Neural cell (in vitro differentiated cells): Measurements from ENCODE around the gene PREX1. TPM values are rescaled to one million over a fixed set of nuclear protein-coding genes. Genes with fewer than 3 reads are reported as not detected.

ENCODE experiments used
- H2AFZ ChIP-seq: fragments of 200-600, 300-800 bp; sonication (generic), shearing (Covaris generic); 2 replicates; pipeline ENCODE4 v1.6.0; 2014; ENCODE audit warnings: low read depth, mild to moderate bottlenecking, antibody characterized with exemption, low read length, moderate library complexity
- H3F3A ChIP-seq: fragments of 200-600 bp; shearing (Covaris generic); 2 replicates; pipeline ENCODE4 v1.6.1; 2016; ENCODE audit warnings: mild to moderate bottlenecking, moderate library complexity, mixed read lengths, antibody characterized with exemption, low read length; ENCODE audit not compliant: insufficient read depth, poor library complexity, severe bottlenecking
- H3K27ac ChIP-seq: fragments of 200-600, 300-800 bp; sonication (generic), shearing (Covaris generic); 2 replicates; pipeline ENCODE4 v1.5.1; 2014; ENCODE audit warnings: mild to moderate bottlenecking, low read length, moderate library complexity
- H3K27me3 ChIP-seq: fragments of 300-800, 200-600 bp; sonication (generic), shearing (Covaris generic); 2 replicates; pipeline ENCODE4 v1.6.0; 2014; ENCODE audit warnings: mild to moderate bottlenecking, low read depth, low read length, moderate library complexity; ENCODE audit not compliant: insufficient read depth
- H3K36me3 ChIP-seq: fragments of 300-800, 200-600 bp; sonication (generic), shearing (Covaris generic); 2 replicates; pipeline ENCODE4 v1.5.1; 2014; ENCODE audit warnings: mild to moderate bottlenecking, antibody characterized with exemption, low read length, moderate library complexity; ENCODE audit not compliant: insufficient read depth
- H3K4me2 ChIP-seq: fragments of 300-800, 200-600 bp; sonication (generic), shearing (Covaris generic); 2 replicates; pipeline ENCODE4 v1.6.0; 2014; ENCODE audit warnings: mild to moderate bottlenecking, low read length
- H3K4me3 ChIP-seq: fragments of 300-800, 200-600 bp; sonication (generic), shearing (Covaris generic); 2 replicates; pipeline ENCODE4 v1.5.1; 2014; ENCODE audit warnings: mild to moderate bottlenecking, low read length, moderate library complexity
- H3K79me2 ChIP-seq: fragments of 200-600 bp; shearing (Covaris generic); replicated peaks from 2 replicates; pipeline ENCODE4 v1.6.0; 2014; ENCODE audit warnings: mild to moderate bottlenecking, low read length, moderate library complexity; ENCODE audit not compliant: insufficient read depth
- H3K9ac ChIP-seq: fragments of 300-800, 200-600 bp; sonication (generic), shearing (Covaris generic); 2 replicates; pipeline ENCODE4 v1.6.1; 2016; ENCODE audit warnings: mild to moderate bottlenecking, low read length, mixed read lengths
- H3K9me2 ChIP-seq: fragments of 200-600 bp; shearing (Covaris generic); 2 replicates; pipeline ENCODE4 v1.6.1; 2016; ENCODE audit warnings: mild to moderate bottlenecking, low read length, mixed read lengths; ENCODE audit not compliant: insufficient read depth
- H3K9me3 ChIP-seq: fragments of 200-600, 300-800 bp; sonication (generic), shearing (Covaris generic); 2 replicates; pipeline ENCODE4 v1.6.1; 2016; ENCODE audit warnings: mild to moderate bottlenecking, mixed run types, low read length, moderate library complexity, mixed read lengths
- H4K20me1 ChIP-seq: fragments of 200-600 bp; shearing (Covaris generic); 2 replicates; pipeline ENCODE4 v1.6.1; 2016; ENCODE audit warnings: mild to moderate bottlenecking, mixed run types; ENCODE audit not compliant: insufficient read depth
- EP300 ChIP-seq: fragments of 450-650 bp; conservative IDR thresholded peaks from 2 replicates; pipeline ENCODE4 v1.6.1; 2014; ENCODE audit warnings: antibody characterized with exemption, mild to moderate bottlenecking, moderate library complexity; ENCODE audit not compliant: poor library complexity, severe bottlenecking
- EZH2 ChIP-seq: fragments of 200-600, 300-800 bp; shearing (Covaris generic), sonication (generic); IDR thresholded peaks from 2 replicates; pipeline ENCODE4 v1.6.1; 2014; ENCODE audit warnings: antibody characterized with exemption, low read length, borderline replicate concordance, mild to moderate bottlenecking; ENCODE audit not compliant: insufficient read depth, poor library complexity, severe bottlenecking
- MXI1 ChIP-seq: fragments of 450-650 bp; conservative IDR thresholded peaks from 2 replicates; pipeline ENCODE4 v1.6.1; 2014; ENCODE audit warnings: antibody characterized with exemption, mild to moderate bottlenecking; ENCODE audit not compliant: poor library complexity, severe bottlenecking
- POLR2AphosphoS5 ChIP-seq: IDR thresholded peaks from 2 replicates; pipeline ENCODE4 v1.6.1; 2012
- RAD21 ChIP-seq: fragments of 450-650 bp; conservative IDR thresholded peaks from 2 replicates; pipeline ENCODE4 v1.6.1; 2014; ENCODE audit warnings: antibody characterized with exemption, mild to moderate bottlenecking, moderate library complexity
- REST ChIP-seq: IDR thresholded peaks from 2 replicates; pipeline ENCODE4 v1.6.1; 2012; ENCODE audit warnings: borderline replicate concordance
- SMC3 ChIP-seq: fragments of 450-650 bp; conservative IDR thresholded peaks from 2 replicates; pipeline ENCODE4 v1.6.1; 2014; ENCODE audit warnings: antibody characterized with exemption, mild to moderate bottlenecking, moderate library complexity; ENCODE audit not compliant: poor library complexity
- TAF1 ChIP-seq: IDR thresholded peaks from 2 replicates; pipeline ENCODE4 v1.6.1; 2012; ENCODE audit warnings: low read depth
- polyA plus RNA-seq: library from polyadenylated mRNA; depleted of rRNA; stranded (reverse); fragments of >200 nt; gene quantifications from 2 replicates; pipeline ENCODE4 v1.2.3, GENCODE V29; 2014
- TF ChIP-seq, protein P1 (sequence below): fragments of 450-650 bp; IDR thresholded peaks from 2 replicates; pipeline ENCODE4 v1.5.1; 2014; ENCODE audit warnings: antibody characterized with exemption, mild to moderate bottlenecking, moderate library complexity; ENCODE audit not compliant: poor library complexity, severe bottlenecking

The PREX1 gene
- polyA plus RNA-seq, 1 donor from 2014 or later = 0.06 TPM

DNA sequence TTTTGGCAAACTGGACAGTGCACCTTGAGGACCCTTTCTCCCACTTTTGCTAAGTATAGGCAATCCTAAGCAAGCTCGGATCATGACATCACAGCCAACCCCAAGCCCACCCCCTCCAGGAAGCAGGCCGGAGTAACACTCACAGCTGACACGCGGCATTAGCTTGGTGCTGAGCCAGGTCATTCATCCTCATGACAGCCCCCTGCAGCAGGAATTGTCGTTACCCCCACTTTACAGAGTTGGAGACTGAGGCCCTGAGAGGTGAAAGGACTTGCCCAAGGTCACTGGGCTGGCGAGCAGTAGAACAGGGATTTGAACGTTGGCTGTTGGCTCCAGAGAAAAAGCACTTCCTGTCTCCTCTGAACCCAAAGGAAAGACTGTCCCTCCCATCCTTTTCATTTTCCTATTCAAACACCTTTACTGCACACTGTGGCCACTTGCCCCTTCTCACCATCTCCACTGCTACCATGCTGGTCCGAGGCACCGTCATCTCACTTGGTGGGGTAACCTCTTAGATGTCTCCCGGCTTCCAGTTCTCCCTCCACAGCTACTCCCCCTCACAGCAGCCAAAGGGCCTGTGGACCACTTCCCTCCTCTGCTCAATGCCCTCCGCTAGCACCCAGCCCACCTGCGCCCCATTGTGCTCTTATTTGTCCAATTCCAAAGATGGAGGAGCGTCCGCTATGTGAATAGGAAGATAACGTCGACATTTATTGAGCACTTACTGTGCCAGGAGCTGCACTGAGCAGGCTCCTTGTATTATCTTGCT is 84.7 kb downstream of the PREX1 start:
- TF ChIP-seq MXI1 (no peak), TAF1 (no peak), SMC3 (no peak), EP300 (no peak), RAD21 (no peak), POLR2AphosphoS5 (no peak), REST (no peak), EZH2 (no peak)
- TF ChIP-seq, protein P1, sequence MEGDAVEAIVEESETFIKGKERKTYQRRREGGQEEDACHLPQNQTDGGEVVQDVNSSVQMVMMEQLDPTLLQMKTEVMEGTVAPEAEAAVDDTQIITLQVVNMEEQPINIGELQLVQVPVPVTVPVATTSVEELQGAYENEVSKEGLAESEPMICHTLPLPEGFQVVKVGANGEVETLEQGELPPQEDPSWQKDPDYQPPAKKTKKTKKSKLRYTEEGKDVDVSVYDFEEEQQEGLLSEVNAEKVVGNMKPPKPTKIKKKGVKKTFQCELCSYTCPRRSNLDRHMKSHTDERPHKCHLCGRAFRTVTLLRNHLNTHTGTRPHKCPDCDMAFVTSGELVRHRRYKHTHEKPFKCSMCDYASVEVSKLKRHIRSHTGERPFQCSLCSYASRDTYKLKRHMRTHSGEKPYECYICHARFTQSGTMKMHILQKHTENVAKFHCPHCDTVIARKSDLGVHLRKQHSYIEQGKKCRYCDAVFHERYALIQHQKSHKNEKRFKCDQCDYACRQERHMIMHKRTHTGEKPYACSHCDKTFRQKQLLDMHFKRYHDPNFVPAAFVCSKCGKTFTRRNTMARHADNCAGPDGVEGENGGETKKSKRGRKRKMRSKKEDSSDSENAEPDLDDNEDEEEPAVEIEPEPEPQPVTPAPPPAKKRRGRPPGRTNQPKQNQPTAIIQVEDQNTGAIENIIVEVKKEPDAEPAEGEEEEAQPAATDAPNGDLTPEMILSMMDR = no peak
- Histone ChIP-seq H4K20me1 (no peaks in the 10 kb centered on the region), H3K9me3 (no peaks in the 10 kb centered on the region), H3K4me3 (no peak overlapping the region), H2AFZ (no peak overlapping the region), H3K27ac (no peak overlapping the region), H3K9ac (no peak overlapping the region), H3K79me2 (no peaks in the 10 kb centered on the region), H3K9me2 (no peaks in the 10 kb centered on the region), H3F3A (no peaks in the 10 kb centered on the region), H3K4me2 (no peak overlapping the region), H3K36me3 (no peaks in the 10 kb centered on the region), H3K27me3 (no peaks in the 10 kb centered on the region)

DNA sequence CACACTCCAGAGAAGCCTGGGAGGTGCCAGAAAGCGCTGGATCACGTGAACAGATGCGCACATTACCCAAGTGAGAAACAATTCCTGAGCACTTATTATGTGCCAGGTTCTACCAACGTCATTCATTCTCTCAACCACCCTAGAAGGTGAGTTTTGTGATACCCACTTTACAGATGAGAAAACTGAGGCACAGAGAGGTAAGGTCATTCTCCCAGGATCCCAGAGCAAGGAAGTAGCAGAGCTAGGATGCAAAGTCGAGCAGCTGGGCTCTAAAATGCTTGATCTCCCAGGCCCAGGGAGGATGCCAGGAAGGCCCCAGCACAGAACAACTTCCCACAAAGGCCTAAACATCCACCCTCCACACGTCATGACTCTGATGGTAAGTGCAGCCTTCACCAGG is 85.6 kb downstream of the PREX1 start:
- H2AFZ ChIP-seq = no peak overlapping the region
- H3K9me2 ChIP-seq = no peaks in the 10 kb centered on the region
- H3K9ac ChIP-seq = no peak overlapping the region
- H3K36me3 ChIP-seq = no peaks in the 10 kb centered on the region
- no peak overlapping the region for H3K4me2 ChIP-seq
- H3K9me3 ChIP-seq = no peaks in the 10 kb centered on the region
- TF ChIP-seq MXI1 = no peak
- no peak for TF ChIP-seq TAF1
- TF ChIP-seq EZH2 = no peak
- TF ChIP-seq SMC3 = no peak
- no peak for TF ChIP-seq EP300
- no peak for TF ChIP-seq REST
- no peak for TF ChIP-seq POLR2AphosphoS5
- no peaks in the 10 kb centered on the region for H3F3A ChIP-seq
- H3K4me3 ChIP-seq = no peak overlapping the region
- H3K27me3 ChIP-seq = no peaks in the 10 kb centered on the region
- H4K20me1 ChIP-seq = no peaks in the 10 kb centered on the region
- H3K27ac ChIP-seq = no peak overlapping the region
- no peaks in the 10 kb centered on the region for H3K79me2 ChIP-seq
